NCI-H2196 (cell line): ENCODE measurements around the gene TRAPPC4.
"Not testable (repeated sequence)": the region's sequence is repeated elsewhere in the genome, so short reads cannot be mapped to it uniquely, and the experiment has no call there.

ENCODE experiments used
- DNase-seq: peaks from one replicate; lab custom pipeline; 2025; ENCODE audit not compliant: unreplicated experiment; lab: John Stamatoyannopoulos, UW

Gene TRAPPC4

GRCh38 chr11:119012629-119013170 lies 5.9 kb upstream of the TRAPPC4 start:
- DNase-seq = no peak

DNA sequence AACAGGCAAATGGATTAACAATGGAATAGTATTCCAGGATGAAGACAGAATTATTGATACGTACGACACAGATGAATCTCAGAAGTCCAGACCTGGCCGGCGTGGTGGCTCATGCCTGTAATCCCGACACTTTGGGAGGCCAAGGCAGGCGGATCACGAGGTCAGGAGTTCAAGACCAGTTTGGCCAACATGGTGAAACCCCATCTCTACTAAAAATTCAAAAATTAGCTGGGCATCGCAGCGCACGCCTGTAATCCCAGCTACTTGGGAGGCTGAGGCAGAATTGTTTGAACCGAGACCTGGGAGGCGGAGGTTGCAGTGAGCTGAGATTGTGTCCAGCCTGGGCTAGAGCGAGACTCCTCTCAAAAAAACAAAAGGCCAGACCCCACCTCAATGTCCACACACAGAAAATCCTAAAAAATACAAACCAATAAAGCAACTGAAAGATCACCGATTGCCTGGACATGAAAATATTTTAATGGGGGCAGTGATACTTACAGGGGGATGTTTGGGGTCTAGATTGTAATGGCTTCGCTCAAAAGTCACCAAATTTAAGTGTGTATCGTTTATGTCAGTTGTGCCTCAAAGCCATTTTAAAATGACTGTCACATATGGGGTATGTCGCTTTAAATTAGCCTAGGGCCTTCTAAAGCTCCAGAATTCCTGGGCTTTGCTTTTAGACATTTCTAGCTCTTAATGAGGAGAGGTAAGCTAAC lies 4.2 kb upstream of the TRAPPC4 start:
- no peak for DNase-seq

DNA sequence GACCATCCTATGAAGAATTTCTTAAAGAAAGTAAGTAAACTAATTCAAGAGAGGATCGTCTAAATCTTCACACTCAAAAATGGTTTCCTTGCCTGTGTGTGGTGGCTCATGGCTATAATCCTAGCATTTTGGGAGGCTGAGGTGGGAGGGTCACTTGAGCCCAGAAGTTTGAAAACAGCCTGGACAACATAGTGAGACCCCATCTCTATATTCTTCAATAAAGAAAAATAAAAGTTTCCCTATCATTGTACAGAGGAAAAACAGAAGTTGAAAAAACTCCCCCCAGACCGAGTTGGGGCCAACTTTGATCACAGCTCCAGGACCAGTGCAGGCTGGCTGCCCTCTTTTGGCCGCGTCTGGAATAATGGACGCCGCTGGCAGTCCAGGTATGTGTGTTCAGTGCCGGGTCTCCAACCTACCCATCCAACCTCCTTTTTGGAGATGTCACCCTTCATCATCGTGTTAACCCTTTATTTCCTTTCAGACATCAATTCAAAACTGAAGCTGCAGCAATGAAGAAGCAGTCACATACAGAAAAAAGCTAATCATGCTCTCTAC lies 3.4 kb upstream of the TRAPPC4 start:
- no peak for DNase-seq

GRCh38 chr11:119016216-119017009 lies 2.2 kb upstream of the TRAPPC4 start:
- no peak for DNase-seq

GRCh38 chr11:119017377-119017776 lies 1.2 kb upstream of the TRAPPC4 start:
- not testable (repeated sequence) for DNase-seq

DNA sequence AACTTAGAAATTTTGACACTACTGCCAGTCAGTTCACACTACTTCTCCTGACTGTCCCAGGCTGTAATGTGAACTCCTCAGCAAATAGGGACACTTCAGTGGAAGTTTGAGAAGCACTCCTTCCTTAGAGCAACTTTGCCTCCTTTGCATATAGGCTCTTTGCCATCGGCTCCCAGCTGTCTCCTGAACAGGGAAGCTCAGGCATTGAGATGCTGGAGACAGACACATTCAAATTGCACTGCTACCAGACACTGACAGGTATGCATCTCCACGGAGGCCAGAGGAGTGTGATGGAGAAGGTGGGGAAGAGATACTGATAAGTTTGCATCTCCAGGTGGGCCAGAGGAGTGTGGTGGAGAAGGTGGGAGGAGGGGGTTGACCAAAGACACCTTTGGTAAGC lies 1.4 kb downstream of the TRAPPC4 start:
- no peak for DNase-seq

GRCh38 chr11:119021631-119022030 lies 3.1 kb downstream of the TRAPPC4 start:
- no peak for DNase-seq

DNA sequence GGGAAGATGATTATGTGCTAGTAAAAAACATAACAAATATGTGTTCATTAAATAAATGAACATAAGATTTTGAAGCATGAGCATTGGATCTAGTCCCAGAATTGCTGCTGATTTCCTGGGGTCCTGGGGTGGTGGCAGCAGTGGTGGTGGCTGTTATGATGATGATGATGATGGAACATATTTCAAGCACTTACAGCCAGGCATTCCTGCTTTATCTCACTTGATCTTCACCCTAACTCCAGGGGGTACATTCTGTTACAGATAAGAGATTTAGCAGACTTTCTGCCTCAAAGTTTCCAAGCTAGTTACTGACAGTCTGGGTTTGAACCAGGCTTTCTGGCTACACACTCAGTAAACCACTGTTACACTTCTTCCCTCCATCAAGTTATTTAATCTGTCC lies 5.2 kb downstream of the TRAPPC4 start:
- DNase-seq = no peak

DNA sequence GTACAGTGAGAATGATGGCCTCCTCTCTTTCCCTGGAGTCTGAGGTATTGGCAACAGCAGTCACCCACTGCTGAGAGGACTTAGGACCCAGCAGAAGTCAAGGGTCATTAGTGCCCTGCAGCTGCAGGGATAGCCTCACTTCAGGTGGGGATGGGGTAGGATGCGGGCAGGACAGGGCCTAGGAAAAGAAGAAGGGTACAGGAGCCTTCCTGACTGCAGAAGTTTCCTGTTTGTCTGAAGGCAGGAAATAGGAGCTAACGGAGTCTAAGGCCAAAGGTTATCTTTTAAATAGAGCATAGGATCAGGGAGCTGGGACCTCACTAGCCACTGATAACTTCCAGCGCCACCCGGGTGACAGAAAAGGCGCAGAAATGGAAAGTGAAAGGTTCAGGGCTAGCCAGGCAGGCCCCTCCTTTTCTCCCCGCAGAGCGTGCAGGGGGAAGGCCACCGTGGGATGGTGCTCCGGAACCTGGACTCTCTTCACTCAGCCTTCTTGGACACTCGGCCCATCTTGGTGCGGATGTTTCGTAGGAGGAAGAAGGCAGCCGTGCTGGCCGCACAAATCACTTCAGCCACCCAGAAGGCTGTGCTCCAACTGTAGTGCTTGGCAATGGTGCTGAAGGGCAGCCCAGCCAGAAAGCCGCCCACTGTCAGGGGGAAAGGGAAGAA lies 6.0 kb downstream of the TRAPPC4 start:
- no peak for DNase-seq

GRCh38 chr11:119025099-119025473 lies 6.5 kb downstream of the TRAPPC4 start:
- DNase-seq = no peak

- DNase-seq = no peak
Observed at GRCh38 chr11:119025541-119025940, 7.0 kb downstream of the TRAPPC4 start.

GRCh38 chr11:119025978-119026766 lies 7.6 kb downstream of the TRAPPC4 start:
- DNase-seq = no peak

DNA sequence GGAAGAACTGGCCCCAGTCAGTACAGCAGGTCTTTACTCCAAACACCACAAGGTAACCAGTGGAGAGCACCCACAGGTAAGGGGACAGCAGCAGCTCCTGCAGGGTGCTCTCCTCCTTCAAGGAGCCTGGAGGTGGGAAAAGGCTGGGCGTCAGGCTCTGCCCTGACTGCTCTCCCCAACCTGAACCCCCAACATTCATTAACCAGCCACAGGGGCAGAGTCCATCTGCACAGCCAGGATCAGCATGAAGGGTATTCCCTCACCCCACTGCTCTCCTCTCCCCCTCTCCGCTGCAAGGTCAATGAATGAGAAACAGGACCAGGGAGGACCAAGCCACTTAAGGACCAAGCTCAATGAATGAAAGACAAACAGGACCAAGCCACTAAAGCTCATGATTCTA lies 8.4 kb downstream of the TRAPPC4 start:
- no peak for DNase-seq

GRCh38 chr11:119027561-119028345 lies 9.2 kb downstream of the TRAPPC4 start:
- no peak for DNase-seq

- no peak for DNase-seq
Observed at GRCh38 chr11:119028346-119029068, 9.9 kb downstream of the TRAPPC4 start.

GRCh38 chr11:119029069-119029339 lies 10.4 kb downstream of the TRAPPC4 start:
- DNase-seq = no peak

- no peak for DNase-seq
Observed at GRCh38 chr11:119029340-119030028, 10.9 kb downstream of the TRAPPC4 start.

DNA sequence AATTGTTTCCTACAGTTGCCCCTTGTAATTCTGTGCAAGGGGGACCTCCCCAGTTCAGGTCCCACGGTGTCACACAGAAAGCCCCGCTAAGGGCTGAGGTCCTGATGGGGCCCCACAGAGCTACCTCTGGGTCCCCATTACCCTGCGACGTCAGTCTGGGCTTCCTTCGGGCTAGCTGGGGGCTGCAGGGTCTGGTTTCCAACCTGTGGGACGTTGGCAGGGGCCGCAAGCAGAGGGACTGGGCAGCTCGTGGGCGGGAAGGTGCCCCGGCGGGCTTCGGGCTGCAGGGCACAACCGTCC lies 11.4 kb downstream of the TRAPPC4 start:
- no peak for DNase-seq
